ENCODE data around the gene TOMM7. TPM values are rescaled to one million over a fixed set of nuclear protein-coding genes. Genes with fewer than 3 reads are reported as not detected.

Gene TOMM7
- total and polyA plus RNA-seq, 8 donors, result 29.8 to 539 (median 221) TPM

GRCh38 chr7:22833957-22834356, 11.3 kb upstream of the TOMM7 start:
- WGBS, 5 donors, result 25 to 31% (median 27%) methylated on average over 3 of the region's 3 CpGs
- Histone ChIP-seq H3K9me3 (no peaks in the 10 kb centered on the region), H3K4me3 (no peak overlapping the region), H3K27me3 (no peaks in the 10 kb centered on the region), H3K27ac (peak overlapping the region in 1 of 5 donors; percentile 11), H3K36me3 (no peaks in the 10 kb centered on the region), H3K4me1 (peaks cover 0 to 11% (median 5%) of the 10 kb centered on the region in 4 donors)
- intact Hi-C loops (cut with DNase I; ENCODE audit: low total_unique reads), result no loop called here
- TF ChIP-seq POLR2A (IDR thresholded peaks at IDR 0.05), result no peak
- no peak for TF ChIP-seq CTCF (IDR thresholded peaks at IDR 0.05)
- no peak for DNase-seq

GRCh38 chr7:22833113-22833855, 10.6 kb upstream of the TOMM7 start:
- Histone ChIP-seq H3K27me3 (no peaks in the 10 kb centered on the region), H3K27ac (peak overlapping the region in 1 of 5 donors; percentile 11), H3K36me3 (no peaks in the 10 kb centered on the region), H3K4me3 (no peak overlapping the region), H3K9me3 (no peaks in the 10 kb centered on the region), H3K4me1 (peaks cover 0 to 11% (median 5%) of the 10 kb centered on the region in 4 donors)
- TF ChIP-seq EP300 (IDR thresholded peaks at IDR 0.05) (no peak), CTCF (IDR thresholded peaks at IDR 0.05) (no peak), POLR2AphosphoS5 (IDR thresholded peaks at IDR 0.05) (no peak), POLR2A (IDR thresholded peaks at IDR 0.05) (no peak)
- 51 to 61% (median 53%) methylated on average over 2 of the region's 2 CpGs for WGBS, 5 donors
- intact Hi-C loops (cut with DNase I; ENCODE audit: low total_unique reads), result no loop called here
- DNase-seq, result no peak

- WGBS, 5 donors, result 79 to 92% (median 84%) methylated on average over 3 of the region's 3 CpGs
- DNase-seq, result no peak
- Histone ChIP-seq H3K27ac (no peak overlapping the region), H3K4me3 (no peak overlapping the region), H3K4me1 (peaks cover 0 to 11% (median 5%) of the 10 kb centered on the region in 4 donors), H3K27me3 (peaks cover 0 to 5% (median 0%) of the 10 kb centered on the region in 3 donors), H3K36me3 (no peaks in the 10 kb centered on the region), H3K9me3 (no peaks in the 10 kb centered on the region)
- TF ChIP-seq POLR2AphosphoS5 (IDR thresholded peaks at IDR 0.05) (no peak), POLR2A (IDR thresholded peaks at IDR 0.05) (no peak), CTCF (IDR thresholded peaks at IDR 0.05) (no peak), EP300 (IDR thresholded peaks at IDR 0.05) (no peak)
- intact Hi-C loops (cut with DNase I; ENCODE audit: low total_unique reads), result no loop called here
Observed at GRCh38 chr7:22832401-22832800, 9.8 kb upstream of the TOMM7 start.

DNA sequence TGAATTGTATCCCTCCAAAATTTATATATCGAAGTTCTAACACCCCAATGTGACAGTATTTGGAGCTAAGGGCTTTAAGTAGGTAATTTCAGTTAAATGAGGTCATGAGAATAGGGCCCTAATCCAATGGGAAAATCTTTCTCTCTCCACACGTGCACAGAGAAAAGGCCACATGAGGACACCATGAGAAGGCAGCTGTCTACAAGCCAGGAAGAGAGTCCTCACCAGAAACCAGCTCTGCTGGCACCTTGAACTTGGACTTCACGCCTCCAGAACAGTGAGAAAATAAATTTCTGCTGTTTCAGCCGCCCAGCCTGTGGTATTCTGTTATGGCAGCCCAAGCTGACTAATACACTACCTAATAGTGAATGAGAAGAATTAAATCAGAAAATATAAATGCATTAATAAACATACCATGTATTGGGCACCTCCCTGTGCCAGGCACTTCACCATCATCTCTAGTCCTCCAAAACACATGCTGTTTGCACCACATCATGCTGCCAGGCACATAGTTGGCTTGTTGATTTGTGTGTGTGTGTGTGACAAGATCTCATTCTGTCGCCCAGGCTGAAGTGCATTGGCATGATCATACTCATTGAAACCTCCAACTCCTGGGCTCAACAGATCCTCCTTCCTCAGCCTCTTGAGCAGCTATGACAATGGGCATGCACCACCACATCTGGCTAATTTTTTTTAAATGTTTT, 9.1 kb upstream of the TOMM7 start:
- WGBS, 5 donors, result 75 to 86% (median 80%) methylated on average over 5 of the region's 5 CpGs
- no peak for TF ChIP-seq POLR2AphosphoS5 (IDR thresholded peaks at IDR 0.05)
- no peak for TF ChIP-seq CTCF (IDR thresholded peaks at IDR 0.05)
- TF ChIP-seq EP300 (IDR thresholded peaks at IDR 0.05), result no peak
- TF ChIP-seq POLR2A (IDR thresholded peaks at IDR 0.05), result no peak
- Histone ChIP-seq H3K9me3 (no peaks in the 10 kb centered on the region), H3K4me1 (peaks cover 0 to 11% (median 5%) of the 10 kb centered on the region in 4 donors), H3K27ac (no peak overlapping the region), H3K27me3 (peaks cover 0 to 9% (median 0%) of the 10 kb centered on the region in 3 donors), H3K36me3 (no peaks in the 10 kb centered on the region), H3K4me3 (no peak overlapping the region)
- intact Hi-C loops (cut with DNase I; ENCODE audit: low total_unique reads), result no loop called here
- no peak for DNase-seq

Data from stomach (tissue), 9 donors.